ENCODE results near the gene ZKSCAN5. TPM values are rescaled to one million over a fixed set of nuclear protein-coding genes. Genes with fewer than 3 reads are reported as not detected.
A peak's percentile ranks its signal among the peaks of the same experiment; 100 is the strongest.
"Not testable (repeated sequence)": the region's sequence is repeated elsewhere in the genome, so short reads cannot be mapped to it uniquely, and the experiment has no call there.

Gene ZKSCAN5
- total and polyA plus RNA-seq, 4 donors: 14.6 to 17.3 (median 14.9) TPM

DNA sequence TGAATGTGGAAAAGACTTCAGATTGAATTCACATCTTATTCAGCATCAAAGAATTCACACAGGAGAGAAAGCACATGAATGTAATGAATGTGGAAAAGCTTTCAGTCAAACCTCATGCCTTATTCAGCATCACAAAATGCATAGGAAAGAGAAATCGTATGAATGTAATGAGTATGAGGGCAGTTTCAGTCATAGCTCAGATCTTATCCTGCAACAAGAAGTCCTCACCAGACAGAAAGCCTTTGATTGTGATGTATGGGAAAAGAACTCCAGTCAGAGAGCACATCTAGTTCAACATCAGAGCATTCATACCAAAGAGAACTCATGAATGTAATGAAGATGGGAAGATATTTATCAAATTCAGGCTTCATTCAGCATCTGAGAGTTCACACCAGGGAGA lies 68.8 kb downstream of the ZKSCAN5 start:
- H3K27me3 ChIP-seq (ENCODE audit: control insufficient read depth, insufficient read depth, low read length): no peaks in the 10 kb centered on the region
- WGBS (ENCODE audit: insufficient coverage): no CpG with 5 or more reads among the region's 1 CpG
- DNase-seq (ENCODE audit: low read depth in 4 of 6, low spot score in 6 of 6): no peak
- peaks cover 8% of the 10 kb centered on the region for H3K36me3 ChIP-seq (ENCODE audit: control insufficient read depth, insufficient read depth, low read length)
- H3K9me3 ChIP-seq (ENCODE audit: control insufficient read depth, insufficient read depth, low read length): no peaks in the 10 kb centered on the region
- H3K4me1 ChIP-seq (ENCODE audit: control insufficient read depth, insufficient read depth, low read length): no peaks in the 10 kb centered on the region
- no peak overlapping the region for H3K27ac ChIP-seq (ENCODE audit: low read depth, low read length)
- H3K4me3 ChIP-seq (ENCODE audit: low read depth, low read length): no peak overlapping the region

DNA sequence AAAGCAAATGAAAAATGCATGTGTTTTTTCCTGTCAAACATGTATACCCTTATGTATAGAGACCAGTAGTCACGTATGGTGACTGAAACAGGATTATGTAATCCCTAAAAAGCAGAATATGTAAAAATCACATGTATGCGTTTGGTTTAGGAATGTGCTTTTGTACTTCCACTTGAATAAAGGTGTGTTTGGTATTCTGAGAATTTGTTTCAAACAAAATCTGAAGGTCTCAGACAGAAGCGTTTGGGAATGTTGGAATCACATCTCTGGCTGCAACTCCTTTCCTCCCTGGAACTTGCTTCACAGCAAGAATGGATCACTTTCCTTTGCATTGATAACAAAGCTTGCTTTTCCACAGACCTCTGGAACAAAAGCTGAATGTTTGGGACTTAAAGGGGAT lies 71.8 kb downstream of the ZKSCAN5 start:
- Histone ChIP-seq H3K36me3 (ENCODE audit: control insufficient read depth, insufficient read depth, low read length) (peaks cover 2% of the 10 kb centered on the region), H3K4me1 (ENCODE audit: control insufficient read depth, insufficient read depth, low read length) (peaks cover 15% of the 10 kb centered on the region), H3K27me3 (ENCODE audit: control insufficient read depth, insufficient read depth, low read length) (no peaks in the 10 kb centered on the region), H3K9me3 (ENCODE audit: control insufficient read depth, insufficient read depth, low read length) (no peaks in the 10 kb centered on the region), H3K4me3 (ENCODE audit: low read depth, low read length) (no peak overlapping the region), H3K27ac (ENCODE audit: low read depth, low read length) (no peak overlapping the region)
- no CpG with 5 or more reads among the region's 3 CpGs for whole genome bisulfite sequencing (ENCODE audit: insufficient coverage)
- no peak for DNase-seq (ENCODE audit: low read depth in 4 of 6, low spot score in 6 of 6)

DNA sequence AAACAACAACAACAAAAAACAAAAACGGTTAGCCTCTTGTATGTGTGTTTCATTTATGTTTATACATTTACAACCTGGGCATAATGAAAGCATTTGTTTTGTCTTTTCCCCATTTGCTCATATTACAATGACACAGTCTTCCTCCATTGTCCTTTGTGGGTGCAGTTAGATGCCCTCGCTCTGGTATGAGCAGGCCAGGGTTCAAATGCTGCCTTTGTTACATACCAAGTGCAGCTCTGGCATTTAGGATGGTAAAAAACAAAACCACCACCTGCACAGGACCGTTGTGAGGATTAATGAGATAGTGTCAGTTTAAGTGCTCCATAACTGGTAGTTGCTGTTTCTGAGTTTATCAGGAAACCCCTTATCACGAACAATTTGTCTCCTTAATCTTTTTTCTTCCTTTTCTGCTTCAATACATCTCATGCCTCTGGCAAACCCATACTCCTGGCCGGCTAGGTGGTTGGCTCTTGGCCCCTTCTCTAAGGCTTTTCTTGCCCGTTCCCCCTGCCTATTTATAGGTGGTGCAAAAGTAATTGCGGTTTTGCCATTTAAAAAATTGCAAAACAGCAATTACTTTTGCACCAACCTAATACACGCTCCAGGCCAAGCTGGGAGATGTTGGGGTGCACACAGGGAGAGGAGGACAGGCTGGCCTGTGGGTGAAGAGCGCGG lies 75.0 kb downstream of the ZKSCAN5 start:
- Histone ChIP-seq H3K36me3 (ENCODE audit: control insufficient read depth, insufficient read depth, low read length) (no peaks in the 10 kb centered on the region), H3K4me3 (ENCODE audit: low read depth, low read length) (peak overlapping the region; percentile 73), H3K4me1 (ENCODE audit: control insufficient read depth, insufficient read depth, low read length) (peaks cover 15% of the 10 kb centered on the region), H3K9me3 (ENCODE audit: control insufficient read depth, insufficient read depth, low read length) (no peaks in the 10 kb centered on the region), H3K27me3 (ENCODE audit: control insufficient read depth, insufficient read depth, low read length) (no peaks in the 10 kb centered on the region), H3K27ac (ENCODE audit: low read depth, low read length) (peak overlapping the region; percentile 52)
- peak in 2 of 6 donors; percentile 5 to 9 for DNase-seq (ENCODE audit: low read depth in 4 of 6, low spot score in 6 of 6)
- WGBS (ENCODE audit: insufficient coverage): 30% methylated on average over 3 of the region's 10 CpGs

DNA sequence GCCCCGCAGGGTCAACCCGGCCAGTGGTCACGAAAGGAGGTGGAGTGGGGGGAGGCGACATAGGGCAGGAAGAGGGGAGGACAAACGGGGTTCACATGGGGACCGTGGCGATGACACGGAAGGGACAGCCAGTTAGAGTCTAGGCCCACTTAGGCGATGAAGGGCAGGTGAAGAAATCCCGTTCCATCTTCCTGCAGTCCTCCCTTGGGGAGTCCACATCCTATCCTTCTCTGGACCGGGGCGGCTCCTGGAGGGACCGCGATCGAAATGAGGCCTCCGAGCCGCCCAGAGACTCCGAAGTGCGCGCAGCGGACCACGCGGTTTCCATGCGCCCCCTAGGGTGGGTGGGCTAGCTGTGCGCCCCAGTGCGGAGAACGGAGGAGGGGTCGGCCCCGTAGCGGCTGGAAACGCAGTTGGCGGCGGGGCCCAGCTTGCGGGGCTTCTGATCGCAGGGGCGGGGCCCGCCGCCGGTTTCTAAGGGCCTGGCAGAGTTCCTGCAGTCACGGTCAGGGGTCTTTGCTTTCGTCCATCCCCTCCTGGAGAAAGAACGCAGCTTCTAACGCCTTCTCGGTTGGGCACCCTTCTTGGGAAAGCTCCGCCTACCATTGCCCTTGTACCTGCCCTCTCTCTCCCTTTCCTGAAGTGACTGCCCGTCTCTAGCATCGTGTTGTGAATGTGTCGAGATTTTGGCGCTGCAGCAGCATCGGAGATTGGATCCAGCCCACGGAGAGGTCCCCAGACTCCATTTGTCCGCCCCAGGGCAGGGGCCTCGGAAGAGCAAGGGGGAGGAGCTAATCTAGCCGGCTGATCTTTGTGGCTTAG lies 75.7 kb downstream of the ZKSCAN5 start:
- 2% methylated on average over 53 of the region's 54 CpGs for WGBS (ENCODE audit: insufficient coverage)
- Histone ChIP-seq H3K36me3 (ENCODE audit: control insufficient read depth, insufficient read depth, low read length) (no peaks in the 10 kb centered on the region), H3K27ac (ENCODE audit: low read depth, low read length) (peak overlapping the region; percentile 52)

DNA sequence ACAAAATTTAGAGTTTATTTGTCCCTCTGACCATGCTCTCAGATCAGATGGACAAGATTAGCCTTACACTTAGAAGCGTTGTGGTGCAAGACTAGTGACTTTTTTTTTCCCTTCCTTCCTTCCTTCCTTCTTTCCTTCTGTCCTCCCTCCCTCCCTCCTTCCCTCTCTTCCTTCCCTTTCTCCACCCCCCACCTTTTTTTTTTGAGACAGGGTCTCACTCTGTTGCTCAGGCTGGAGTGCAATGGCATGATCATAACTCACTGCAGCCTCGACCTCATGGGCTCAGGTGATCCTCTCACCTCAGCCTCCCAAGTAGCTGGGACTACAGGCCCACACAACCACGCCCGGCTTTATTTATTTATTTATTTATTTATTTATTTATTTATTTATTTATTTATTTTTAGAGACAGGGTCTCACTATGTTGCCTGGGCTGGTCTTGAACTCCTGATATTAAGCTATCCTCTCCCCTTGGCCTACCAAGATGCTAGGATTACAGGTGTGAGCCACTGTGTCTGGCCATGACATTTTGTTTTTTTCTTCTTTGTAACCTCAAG lies 76.4 kb downstream of the ZKSCAN5 start:
- not testable (repeated sequence) for H3K36me3 ChIP-seq (ENCODE audit: control insufficient read depth, insufficient read depth, low read length); H3K27me3 ChIP-seq (ENCODE audit: control insufficient read depth, insufficient read depth, low read length); H3K9me3 ChIP-seq (ENCODE audit: control insufficient read depth, insufficient read depth, low read length)
- peak in 1 of 6 donors; percentile 8 for DNase-seq (ENCODE audit: low read depth in 4 of 6, low spot score in 6 of 6)
- Histone ChIP-seq H3K4me3 (ENCODE audit: low read depth, low read length) (peak overlapping the region; percentile 73), H3K27ac (ENCODE audit: low read depth, low read length) (peak overlapping the region; percentile 52), H3K4me1 (ENCODE audit: control insufficient read depth, insufficient read depth, low read length) (peaks cover 15% of the 10 kb centered on the region)
- WGBS (ENCODE audit: insufficient coverage): 0% methylated on average over 1 of the region's 4 CpGs

More for the DNA sequence above, 75.7 kb downstream of the ZKSCAN5 start:
- no peaks in the 10 kb centered on the region for H3K27me3 ChIP-seq (ENCODE audit: control insufficient read depth, insufficient read depth, low read length)
- peak overlapping the region; percentile 73 for H3K4me3 ChIP-seq (ENCODE audit: low read depth, low read length)
- H3K4me1 ChIP-seq (ENCODE audit: control insufficient read depth, insufficient read depth, low read length): peaks cover 15% of the 10 kb centered on the region
- DNase-seq (ENCODE audit: low read depth in 4 of 6, low spot score in 6 of 6): peak; percentile 38 to 93 (median 46)
- H3K9me3 ChIP-seq (ENCODE audit: control insufficient read depth, insufficient read depth, low read length): no peaks in the 10 kb centered on the region

Other genes starting within 250 kb of the ZKSCAN5 start
- gene MYH16, start 231.8 kb upstream of the ZKSCAN5 start, total RNA-seq: not detected
- under 1 TPM in 1 of 2 donors, not detected in 1; 0.26 TPM for gene MYH16, start 231.8 kb upstream of the ZKSCAN5 start, polyA plus RNA-seq (ENCODE audit: insufficient read length in 2 of 2)
- gene ARPC1A, start 178.8 kb upstream of the ZKSCAN5 start, total RNA-seq: 10 to 100 TPM; 82.4 to 99.9 TPM
- 100 to 1,000 TPM; 141 to 147 TPM for gene ARPC1A, start 178.8 kb upstream of the ZKSCAN5 start, polyA plus RNA-seq (ENCODE audit: insufficient read length in 2 of 2)
- 100 to 1,000 TPM in 1 of 2 donors, 10 to 100 TPM in 1; 63.3 to 110 TPM for gene ARPC1B, start 129.9 kb upstream of the ZKSCAN5 start, total RNA-seq
- gene ARPC1B, start 129.9 kb upstream of the ZKSCAN5 start, polyA plus RNA-seq (ENCODE audit: insufficient read length in 2 of 2): 10 to 100 TPM; 34.0 to 45.4 TPM
- gene PDAP1, start 96.1 kb upstream of the ZKSCAN5 start, total RNA-seq: 10 to 100 TPM; 19.3 to 80.8 TPM
- 100 to 1,000 TPM; 195 to 213 TPM for gene PDAP1, start 96.1 kb upstream of the ZKSCAN5 start, polyA plus RNA-seq (ENCODE audit: insufficient read length in 2 of 2)
- 100 to 1,000 TPM in 1 of 2 donors, 10 to 100 TPM in 1; 64.9 to 108 TPM for gene BUD31, start 95.7 kb upstream of the ZKSCAN5 start, total RNA-seq
- 100 to 1,000 TPM; 115 to 125 TPM for gene BUD31, start 95.7 kb upstream of the ZKSCAN5 start, polyA plus RNA-seq (ENCODE audit: insufficient read length in 2 of 2)
- gene PTCD1, start 65.9 kb upstream of the ZKSCAN5 start, total RNA-seq: 1 to 10 TPM; 5.3 to 6.8 TPM
- 1 to 10 TPM; 5.3 to 6.9 TPM for gene PTCD1, start 65.9 kb upstream of the ZKSCAN5 start, polyA plus RNA-seq (ENCODE audit: insufficient read length in 2 of 2)
- gene CPSF4, start 65.7 kb upstream of the ZKSCAN5 start, total RNA-seq: 10 to 100 TPM; 19.6 to 38.0 TPM
- gene CPSF4, start 65.7 kb upstream of the ZKSCAN5 start, polyA plus RNA-seq (ENCODE audit: insufficient read length in 2 of 2): 10 to 100 TPM; 51.6 to 60.9 TPM
- gene ATP5MF, start 38.5 kb upstream of the ZKSCAN5 start, total RNA-seq: 100 to 1,000 TPM; 283 to 529 TPM
- 100 to 1,000 TPM; 546 to 573 TPM for gene ATP5MF, start 38.5 kb upstream of the ZKSCAN5 start, polyA plus RNA-seq (ENCODE audit: insufficient read length in 2 of 2)
- 10 to 100 TPM; 16.5 to 20.8 TPM for gene ZNF789, start 31.8 kb upstream of the ZKSCAN5 start, total RNA-seq
- 10 to 100 TPM; 26.8 to 53.8 TPM for gene ZNF789, start 31.8 kb upstream of the ZKSCAN5 start, polyA plus RNA-seq (ENCODE audit: insufficient read length in 2 of 2)
- gene ZNF394, start 4.4 kb upstream of the ZKSCAN5 start, total RNA-seq: 10 to 100 TPM; 25.3 to 30.7 TPM
- 10 to 100 TPM; 10.6 to 15.0 TPM for gene ZNF394, start 4.4 kb upstream of the ZKSCAN5 start, polyA plus RNA-seq (ENCODE audit: insufficient read length in 2 of 2)
- 10 to 100 TPM; 11.6 to 12.4 TPM for gene FAM200A, start 47.5 kb downstream of the ZKSCAN5 start, total RNA-seq
- gene FAM200A, start 47.5 kb downstream of the ZKSCAN5 start, polyA plus RNA-seq (ENCODE audit: insufficient read length in 2 of 2): 10 to 100 TPM; 12.6 to 13.0 TPM
- gene ZNF655, start 54.0 kb downstream of the ZKSCAN5 start, total RNA-seq: 10 to 100 TPM; 76.5 to 93.3 TPM
- 10 to 100 TPM; 50.0 to 67.0 TPM for gene ZNF655, start 54.0 kb downstream of the ZKSCAN5 start, polyA plus RNA-seq (ENCODE audit: insufficient read length in 2 of 2)
- 1 to 10 TPM in 1 of 2 donors, under 1 TPM in 1; 0.20 to 1.4 TPM for gene TMEM225B, start 93.6 kb downstream of the ZKSCAN5 start, total RNA-seq
- 1 to 10 TPM in 1 of 2 donors, under 1 TPM in 1; 0.59 to 1.4 TPM for gene TMEM225B, start 93.6 kb downstream of the ZKSCAN5 start, polyA plus RNA-seq (ENCODE audit: insufficient read length in 2 of 2)
- gene ZSCAN25, start 112.3 kb downstream of the ZKSCAN5 start, total RNA-seq: 10 to 100 TPM; 11.7 to 16.3 TPM
- gene ZSCAN25, start 112.3 kb downstream of the ZKSCAN5 start, polyA plus RNA-seq (ENCODE audit: insufficient read length in 2 of 2): 10 to 100 TPM; 12.9 to 13.1 TPM
- 1 to 10 TPM; 7.2 to 8.4 TPM for gene CYP3A5, start 175.3 kb downstream of the ZKSCAN5 start, total RNA-seq
- gene CYP3A5, start 175.3 kb downstream of the ZKSCAN5 start, polyA plus RNA-seq (ENCODE audit: insufficient read length in 2 of 2): 1 to 10 TPM; 2.6 TPM
- 1 to 10 TPM in 1 of 2 donors, not detected in 1; 1.3 TPM for gene CYP3A7, start 230.5 kb downstream of the ZKSCAN5 start, total RNA-seq
- gene CYP3A7, start 230.5 kb downstream of the ZKSCAN5 start, polyA plus RNA-seq (ENCODE audit: insufficient read length in 2 of 2): under 1 TPM in 1 of 2 donors, not detected in 1; 0.66 TPM